GM21786 (cell line): ENCODE results near the gene LIF.

Experiments
- ATAC-seq: cut with Tn5 transposase; IDR thresholded peaks from one replicate; pipeline ENCODE4 v1.9.1; 2021; ENCODE audit not compliant: unreplicated experiment

The LIF gene

DNA sequence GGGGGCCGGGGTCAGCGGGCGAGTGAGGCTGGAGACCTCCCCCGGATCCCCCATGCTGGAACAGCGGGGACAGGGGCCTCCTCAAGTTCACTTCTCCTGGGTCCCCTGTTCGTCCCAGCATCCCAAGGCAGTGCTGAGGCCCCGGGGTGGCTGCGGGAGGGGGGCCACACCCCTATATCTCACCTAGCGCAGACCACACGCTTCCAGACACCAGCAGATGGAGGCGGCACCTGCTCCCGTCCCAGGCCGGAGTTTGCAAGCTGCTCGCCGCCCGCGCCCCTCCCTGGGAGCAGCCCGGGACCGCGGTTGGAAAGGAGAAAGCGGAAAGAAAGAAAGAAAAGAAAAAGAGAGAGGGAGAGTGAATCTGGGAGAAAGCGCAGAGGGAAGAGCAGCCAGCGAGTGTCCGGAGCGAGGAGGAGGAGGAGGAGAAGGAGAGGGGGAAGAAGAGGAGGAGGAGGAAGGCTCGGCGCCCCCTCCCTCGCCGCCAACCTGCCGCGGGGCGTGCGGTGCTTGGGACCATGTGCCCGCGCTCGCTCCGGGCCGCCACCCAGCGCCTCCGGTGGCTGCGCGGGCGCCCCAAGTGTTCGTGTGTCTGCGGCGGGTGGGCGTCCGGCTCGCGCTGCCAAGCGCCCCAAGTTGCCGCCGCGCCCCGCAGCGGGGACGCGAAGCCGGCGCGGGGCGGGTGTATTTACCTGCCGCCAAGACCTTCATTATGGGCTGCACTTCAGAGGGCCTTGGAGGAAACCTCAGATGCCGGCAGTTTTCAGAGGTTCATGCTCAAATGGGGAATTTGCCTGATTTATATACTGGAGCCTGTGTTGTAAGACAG is at the start of gene LIF:
Gene LIF, minus strand, starts transcription at position 775 of the 829 bp plus-strand sequence. Its CDS starts 64 bp downstream, at position 711.
- no peak for ATAC-seq

DNA sequence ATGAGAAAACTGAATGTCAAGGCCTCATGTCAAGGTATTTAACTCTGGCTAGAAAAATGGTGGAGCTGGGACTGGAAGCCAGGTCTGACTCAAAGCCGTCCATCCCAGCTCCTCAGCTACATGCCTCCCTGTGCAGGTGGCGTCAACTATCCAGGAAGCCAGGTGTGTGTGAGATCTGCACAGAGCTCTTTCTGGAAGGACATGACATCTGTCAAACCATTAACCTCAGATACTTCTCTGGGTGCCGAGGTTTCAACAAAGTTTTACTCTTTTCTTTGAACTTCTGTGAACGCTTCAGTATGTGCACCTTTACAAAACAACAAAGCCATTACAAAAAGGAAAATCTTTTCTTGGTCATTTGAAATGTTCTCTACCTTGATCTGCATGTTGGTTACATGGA is 49.8 kb upstream of the LIF start:
- no peak for ATAC-seq

DNA sequence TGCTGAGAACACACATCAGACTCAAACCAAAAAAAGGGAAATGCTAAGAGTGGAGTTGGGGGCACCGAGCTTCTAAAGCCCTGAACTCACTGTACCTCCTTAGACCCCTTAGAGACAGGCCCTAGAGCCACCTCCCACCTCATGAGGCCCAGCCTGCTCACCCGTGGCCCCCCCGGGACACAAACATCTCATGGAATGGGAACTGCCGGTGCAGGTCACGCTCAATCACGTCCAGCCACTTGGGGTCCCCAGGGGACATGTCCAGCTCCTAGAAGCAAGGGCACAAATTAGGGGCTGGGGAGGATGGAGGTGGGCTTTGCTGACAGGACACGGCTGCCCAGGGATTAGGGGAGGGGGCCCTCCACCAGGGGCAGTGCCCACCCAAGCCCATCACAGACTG is 49.0 kb upstream of the LIF start:
- no peak for ATAC-seq

DNA sequence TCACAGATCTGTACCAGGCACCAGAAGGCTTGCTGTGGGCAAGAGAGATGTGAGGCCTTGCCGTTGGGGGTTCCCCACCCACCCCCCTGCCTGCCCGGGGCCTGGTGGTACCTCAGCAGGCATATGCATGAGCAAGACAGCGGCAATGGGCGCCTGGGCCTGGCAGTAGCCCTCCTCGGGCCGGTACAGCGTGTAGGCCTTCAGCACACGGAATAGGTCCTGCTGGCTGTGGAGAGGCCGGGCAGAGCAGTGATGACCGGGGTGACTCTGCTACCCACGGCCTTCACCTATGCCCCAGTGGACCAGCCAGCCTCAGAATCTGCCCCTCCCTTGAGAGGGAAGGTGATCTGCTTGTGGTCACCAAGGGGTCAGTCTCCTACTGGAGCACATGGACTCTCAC is 48.3 kb upstream of the LIF start:
- ATAC-seq = no peak

DNA sequence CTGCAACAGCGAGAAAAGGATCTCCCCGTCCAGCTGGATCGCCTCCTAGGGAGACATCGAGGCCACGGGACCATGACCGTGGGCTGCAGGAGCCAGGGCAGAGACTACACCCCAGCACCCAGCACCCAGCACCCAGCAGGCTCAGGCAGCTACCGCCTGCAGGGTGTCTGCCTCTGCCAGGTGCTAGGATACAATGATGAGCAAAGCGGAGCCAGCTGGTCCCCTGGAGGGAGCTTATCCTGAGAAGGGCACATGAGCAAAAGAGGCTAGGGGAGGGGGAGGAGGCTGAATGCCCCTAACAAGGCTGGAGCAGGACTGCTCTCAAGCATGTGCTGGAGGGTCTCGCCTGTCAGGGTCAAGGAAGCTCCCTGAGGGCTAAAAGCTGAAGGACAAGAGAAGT is 47.5 kb upstream of the LIF start:
- ATAC-seq = no peak

DNA sequence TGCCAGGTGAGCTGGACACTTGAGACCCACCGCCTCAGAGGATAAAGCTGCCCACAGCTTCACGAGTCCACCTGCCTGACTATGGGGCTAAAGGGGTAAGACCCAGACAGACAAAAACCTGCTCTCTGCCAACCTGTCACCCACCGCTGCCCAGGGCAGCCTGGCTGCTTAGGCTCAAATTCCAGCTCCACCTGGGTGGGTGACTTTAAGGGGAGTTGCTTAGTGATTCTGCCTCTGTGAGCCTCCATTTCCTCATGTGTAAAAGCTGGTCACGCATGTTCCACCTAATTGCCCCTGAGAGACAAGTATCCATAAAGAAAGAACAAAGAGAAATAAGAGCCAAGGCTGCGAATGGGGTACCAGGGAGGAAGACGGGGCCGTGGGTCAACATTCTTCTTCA is 46.5 kb upstream of the LIF start:
- no peak for ATAC-seq

DNA sequence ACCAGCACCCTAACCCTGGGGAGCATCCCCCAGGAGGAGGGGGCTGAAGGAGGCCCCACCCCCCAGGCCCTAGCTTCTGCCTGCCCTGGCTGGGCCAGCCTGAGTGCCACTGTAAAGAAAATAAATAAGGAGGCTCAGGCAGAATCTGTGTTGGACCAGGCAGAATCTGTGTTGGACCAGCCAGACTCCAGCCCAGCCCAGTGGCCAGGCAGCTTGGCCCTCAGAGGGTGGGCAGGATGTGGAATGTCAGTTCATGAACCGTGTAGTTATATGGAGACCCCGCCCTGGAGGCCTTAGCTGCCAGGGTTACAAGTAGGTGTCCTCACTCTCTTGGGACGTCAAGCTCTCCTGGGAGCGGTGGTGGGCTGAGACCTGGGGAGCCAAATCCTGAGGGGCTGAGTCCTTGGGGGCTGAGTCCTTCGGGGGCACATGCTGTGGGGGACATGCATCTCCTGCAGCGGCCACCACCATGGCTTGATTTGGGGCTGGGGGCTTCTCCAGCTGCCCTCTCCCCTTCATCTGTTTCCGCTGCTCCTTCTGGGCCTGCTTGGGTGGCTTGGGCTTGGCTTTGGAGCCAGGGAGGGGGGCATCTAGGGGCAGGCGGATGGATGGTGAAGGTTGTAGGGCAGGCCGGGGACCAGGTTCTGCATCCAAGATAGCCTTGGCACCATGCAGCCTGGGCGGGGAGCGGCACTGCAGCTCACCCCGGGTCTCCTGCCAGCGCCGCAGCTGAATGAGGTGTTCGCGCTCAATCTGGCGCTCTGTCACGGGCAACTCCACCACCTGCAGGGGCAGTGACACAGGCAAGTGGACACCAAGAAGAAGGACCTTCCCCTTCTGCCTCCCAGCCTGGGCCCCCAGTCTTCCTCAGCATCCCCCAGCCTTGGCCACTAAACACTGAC is 45.8 kb upstream of the LIF start:
- no peak for ATAC-seq

DNA sequence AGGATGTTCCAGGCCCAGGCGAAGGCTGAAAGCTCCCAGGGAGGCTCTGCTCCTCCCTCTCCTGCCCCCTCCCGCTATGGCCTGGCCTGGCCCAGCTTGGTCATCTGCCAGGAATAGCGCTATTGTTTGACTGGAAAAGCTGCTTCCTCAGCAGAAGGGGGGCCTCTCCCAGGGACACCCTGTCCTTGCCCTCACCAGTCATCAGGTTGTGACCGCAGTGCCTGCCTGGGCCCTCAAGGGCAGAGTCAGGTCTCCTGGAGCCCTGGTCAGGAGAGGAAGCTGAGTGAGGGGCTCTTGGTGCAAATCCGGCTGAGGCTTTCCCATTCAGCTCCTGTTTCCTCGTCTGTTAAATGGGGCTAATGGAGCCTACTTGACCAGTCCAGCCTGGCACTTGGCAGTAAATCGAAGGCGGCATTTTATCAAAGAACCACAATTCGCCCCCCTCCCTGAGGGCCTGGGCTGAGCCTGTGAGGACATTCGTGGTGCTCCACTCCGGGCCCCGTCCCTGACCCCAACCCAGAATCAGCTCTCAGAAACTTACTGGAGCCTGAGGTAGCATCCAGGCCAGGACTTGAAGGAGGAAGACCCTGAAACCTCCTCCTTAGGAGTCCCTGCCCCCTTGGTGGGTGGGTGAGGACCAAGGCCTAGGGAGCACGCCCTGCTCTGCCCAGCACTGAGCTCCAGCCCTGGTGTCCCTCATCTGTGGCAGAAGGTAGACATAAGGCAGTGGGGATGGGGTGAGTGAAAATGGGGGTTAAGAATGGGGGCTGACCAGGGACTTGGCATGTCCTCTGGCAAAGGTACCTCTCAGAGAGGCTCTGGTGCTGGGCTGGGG is 44.7 kb upstream of the LIF start:
- no peak for ATAC-seq

DNA sequence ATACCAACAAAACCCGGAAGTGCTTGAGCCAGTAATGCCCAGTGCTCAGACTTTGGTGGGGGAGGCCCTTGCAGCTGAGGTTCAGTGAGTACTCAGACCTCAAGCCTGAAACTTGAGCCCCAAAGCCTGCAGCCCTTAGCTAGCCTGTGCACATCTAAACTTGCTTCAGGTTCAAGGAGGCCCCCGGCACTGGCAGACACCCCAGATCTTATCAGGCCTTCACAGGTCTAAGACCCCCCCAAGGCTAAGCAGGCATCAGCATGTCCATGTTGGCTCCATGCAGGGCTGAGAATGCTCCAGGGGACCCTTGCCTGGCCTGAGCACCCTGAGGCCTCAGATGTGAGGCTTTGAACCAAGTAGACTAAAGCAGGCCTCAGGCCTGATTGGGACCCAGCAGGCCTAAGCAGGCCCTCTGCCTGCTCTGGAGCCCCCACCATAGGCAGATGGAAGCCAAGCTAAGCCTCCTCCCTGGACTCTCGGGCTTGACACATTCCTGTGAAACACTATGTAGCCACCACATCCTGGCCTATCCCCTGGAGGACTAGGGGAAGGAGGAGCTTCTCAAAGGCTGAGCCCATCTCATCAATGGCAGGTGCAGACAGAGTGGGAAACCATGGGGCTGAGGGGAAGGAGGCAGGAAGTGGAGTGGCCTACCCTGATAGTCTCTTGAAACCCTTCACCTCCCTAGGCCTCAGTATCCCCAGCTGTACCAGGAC is 43.9 kb upstream of the LIF start:
- ATAC-seq = no peak

DNA sequence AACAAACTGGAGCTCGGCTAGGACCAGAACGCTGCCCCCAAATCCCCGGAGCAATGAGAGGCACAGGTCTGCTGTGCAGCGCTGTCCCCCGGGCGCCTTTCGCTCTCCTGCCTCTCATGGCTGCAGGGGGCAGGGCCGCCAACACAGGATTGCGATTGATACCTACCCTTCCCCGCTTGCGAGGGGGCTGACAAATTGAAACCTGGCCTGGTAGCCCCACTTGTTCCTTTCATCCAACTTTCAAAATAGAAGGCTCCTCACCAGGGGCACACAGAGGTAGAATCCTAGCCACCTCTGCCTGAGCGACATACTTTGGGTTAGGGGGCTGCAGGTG is 43.4 kb upstream of the LIF start:
- ATAC-seq = peak; percentile 8

DNA sequence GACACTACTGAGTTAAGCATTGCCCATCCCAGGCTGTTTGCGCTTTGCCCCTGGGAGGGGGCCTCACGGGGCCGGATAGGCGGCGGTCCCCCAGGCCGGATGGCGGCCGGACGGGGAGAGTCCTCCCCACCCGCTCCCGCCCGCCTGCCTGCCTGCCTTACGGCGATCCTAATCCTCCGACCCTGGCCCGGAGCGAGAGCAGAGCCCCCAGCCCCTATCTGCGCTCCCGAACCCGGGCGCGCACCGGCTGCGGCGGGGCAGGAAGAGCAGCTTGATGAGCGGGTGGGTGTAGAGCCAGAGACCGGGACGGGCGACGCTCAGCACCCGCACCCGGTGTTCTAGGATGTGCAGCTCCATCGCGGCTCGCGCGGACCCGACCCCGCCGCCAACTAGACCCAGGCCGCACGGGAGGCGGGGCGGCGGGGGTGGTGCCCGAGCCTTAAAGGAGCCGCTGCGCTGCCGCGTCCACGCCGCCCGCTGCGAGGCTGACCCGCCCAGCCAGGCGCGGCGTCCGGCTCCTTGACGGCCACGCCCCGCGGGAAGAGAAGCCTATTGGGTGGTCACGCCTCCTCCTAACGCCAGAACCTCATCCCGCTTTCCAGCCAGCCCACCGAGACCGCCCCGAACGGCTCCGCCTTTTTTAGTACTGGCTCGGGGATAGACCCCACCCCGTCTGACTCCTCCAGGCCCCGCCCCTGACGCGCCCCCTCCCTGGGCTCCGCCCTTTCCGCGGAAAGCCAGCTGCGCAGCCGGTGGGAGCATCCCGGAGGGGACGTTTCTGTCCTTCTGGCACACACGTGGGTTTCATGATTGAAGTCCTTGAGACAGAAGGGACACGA is 42.8 kb upstream of the LIF start, which contains the start of gene CASTOR1:
Gene CASTOR1, minus strand, starts transcription at position 365 of the 839 bp plus-strand sequence. Its CDS starts 8 bp downstream, at position 357.
- peak; percentile 62 for ATAC-seq

DNA sequence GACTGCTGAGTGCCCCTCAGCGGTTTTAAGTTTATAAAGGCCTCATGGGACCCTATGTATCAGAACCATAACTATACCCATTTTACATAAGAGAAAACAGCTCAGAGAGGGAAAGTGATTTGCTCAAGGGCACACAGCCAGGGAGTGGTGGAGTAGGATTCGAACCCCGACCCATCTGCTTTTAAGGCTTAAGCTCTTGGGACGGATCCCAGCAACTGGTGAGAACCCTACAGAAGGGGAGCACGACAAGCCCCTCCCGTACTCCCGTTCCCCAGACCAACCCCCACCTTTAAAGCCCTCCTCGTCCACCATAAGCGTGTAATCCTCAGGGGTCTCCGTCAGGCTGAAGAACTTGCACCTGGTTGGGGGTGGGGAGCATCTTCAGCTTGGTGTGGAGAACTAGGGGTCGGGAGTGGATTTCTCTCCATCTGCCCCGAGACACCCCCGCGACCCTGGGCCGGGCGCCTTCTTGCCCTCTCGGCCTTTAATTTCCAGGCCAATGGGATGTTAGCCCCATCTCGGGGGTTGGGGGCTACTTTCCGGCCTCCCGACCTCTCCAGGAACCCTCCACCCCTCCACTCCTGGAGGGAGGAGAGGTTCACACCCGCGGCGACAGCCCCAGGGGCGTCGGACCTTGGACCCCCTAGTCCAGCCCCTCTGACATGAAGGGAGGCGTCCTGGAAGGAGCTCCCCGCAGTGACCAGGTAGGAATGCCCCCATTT is 42.0 kb upstream of the LIF start:
- ATAC-seq = no peak

DNA sequence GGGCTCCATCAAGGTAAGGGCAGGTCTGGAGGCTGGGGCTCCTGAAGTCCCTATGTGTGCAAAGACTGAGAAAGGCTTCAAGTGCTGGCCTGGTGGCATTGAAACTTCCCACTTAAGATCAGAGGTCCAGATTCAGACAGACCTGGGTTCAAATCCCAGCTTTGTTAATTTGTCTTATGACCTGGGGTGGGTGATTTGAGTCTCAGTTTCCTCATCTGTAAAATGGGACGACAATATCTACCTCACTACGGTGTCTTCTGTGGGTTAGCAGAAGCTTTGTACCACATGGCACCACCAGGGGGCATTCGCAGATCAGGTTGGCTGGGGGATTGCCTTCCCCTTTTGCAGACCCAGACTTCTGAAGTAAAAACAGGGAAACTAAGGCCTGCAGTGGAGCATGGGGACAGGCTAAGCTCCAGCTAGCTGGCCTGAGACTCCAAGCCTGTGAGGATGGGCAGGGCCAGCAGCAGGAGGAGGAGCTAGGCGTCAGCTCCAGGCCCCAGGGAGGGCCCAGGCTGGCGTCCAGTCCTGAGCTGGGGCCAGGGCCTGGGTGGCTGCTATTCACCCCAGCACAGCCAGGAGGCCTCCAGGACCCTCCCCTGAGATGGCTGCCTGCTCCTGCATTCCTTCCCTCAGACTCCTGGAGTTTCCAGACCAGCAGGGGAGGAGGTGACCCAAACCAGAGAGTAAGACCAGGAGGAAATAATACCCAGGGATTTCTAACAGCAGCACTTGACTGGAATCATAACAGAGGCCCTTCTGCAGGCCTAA is 41.3 kb upstream of the LIF start:
- ATAC-seq = no peak

DNA sequence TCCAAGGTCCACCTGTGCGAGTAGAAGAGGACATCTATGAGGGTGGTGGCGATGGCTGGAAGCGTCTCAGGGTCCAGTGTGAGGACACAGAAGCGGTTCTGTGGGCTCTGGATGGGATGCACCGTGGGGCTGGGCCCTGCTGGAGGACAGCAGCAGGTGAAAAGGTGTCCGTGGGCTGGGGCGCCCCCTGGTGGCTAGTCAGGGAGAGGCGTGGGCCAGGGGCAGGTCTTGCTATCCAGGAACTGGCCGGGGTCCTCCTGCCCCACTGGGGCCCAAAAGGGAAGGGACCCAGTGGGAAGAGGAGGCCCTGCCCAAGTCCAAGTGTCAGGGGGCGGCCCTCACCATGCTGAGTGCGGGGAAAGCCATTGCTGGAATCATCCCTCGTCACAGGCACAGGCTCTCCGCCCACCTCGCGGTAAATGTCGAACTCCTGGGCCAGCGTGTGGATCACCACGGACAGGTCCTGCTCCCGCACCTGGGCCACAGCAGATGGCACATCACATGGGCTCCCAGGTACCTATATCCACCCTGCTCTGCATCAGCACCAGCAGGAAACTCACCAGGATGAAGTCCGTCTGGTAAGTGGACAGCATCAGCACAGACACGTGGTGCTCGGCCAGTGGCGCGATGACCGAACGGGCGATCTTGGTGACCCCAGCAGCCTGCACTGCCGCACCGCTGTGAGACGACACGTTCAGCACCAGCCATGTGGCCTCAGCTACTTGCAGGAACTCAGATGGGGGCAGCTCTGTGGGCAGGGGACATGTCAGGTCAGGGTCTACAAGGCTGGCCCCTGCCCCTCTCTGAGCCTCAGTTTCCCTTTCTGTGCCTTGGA is 40.5 kb upstream of the LIF start:
- ATAC-seq = no peak

DNA sequence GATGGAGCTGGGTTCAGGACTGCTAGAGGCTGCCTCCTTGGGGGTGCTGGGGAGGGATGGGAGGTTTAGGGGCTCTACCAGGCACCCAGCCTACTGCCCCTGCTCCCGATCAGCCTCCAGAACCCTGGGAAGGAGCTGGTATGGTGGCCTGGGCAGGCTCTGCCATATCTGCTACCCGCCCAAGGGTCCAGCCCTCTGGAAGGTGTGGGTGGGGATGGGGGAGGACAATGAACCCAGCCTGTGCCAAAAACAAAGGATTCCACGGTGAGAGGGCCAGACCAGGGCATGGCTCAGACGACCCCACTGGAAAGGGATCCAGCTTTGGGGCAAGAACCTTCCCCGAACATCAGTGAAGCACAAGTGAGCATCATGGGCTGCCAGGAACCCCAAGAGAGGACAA is 39.8 kb upstream of the LIF start:
- no peak for ATAC-seq

DNA sequence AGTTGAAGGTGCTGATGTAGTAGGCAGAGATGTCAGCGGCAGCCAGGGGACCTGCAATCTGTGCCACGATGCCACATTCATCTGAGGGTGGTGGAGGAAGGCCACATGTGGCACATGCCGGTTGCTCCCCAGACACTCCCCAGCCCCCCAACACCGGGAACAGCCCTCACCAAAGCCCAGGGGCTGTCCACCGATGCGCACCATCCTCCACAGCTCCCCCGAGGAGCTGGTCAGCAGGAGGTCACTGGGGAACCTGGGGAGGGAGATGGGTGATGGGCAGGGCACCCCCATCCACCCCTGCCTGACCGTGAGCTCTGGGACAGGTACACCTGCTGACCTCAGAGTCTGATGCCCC is 39.3 kb upstream of the LIF start:
- no peak for ATAC-seq

DNA sequence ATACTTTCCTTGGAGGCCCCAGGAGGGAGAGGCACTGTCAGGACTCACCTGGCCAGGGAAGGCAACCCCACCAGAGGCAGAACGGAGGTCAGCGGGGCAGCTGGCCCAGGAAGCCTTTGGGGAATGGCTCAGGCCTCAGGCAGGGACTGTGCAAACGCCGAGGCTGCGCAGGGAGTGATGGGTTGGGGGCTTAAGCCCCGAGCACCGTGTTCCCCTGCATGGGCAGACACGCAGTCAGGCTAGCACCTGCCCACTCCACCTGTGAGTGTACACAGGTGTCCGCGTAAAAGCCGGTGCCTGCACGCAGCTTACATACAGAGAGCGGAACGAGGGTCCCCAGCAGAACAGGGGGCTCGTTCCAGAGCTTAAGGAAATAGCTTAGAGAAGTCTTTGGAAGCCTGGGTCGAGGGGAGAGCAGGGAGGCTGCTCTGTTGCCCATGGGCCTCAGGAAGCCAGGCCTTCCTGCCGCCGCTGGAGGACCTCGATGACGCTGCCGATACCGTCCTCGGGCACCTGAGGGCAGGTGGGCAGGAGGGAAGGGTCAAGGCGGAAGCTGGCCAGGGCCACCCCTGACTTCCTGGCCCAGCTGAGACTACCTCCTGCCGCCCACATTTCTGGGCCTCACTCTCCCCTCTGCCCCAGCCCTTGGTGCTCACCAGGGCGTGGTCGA is 38.8 kb upstream of the LIF start:
- ATAC-seq = no peak
